Heart right ventricle (tissue), 16 donors: ENCODE data around the gene LIM2. TPM values are rescaled to one million over a fixed set of nuclear protein-coding genes. Genes with fewer than 3 reads are reported as not detected.

Source experiments
- ATAC-seq, 8 donors: fragments of 200-7000 bp; cut with Tn5 transposase; one replicate each; pipeline ENCODE4 v1.9.1; 2020; ENCODE audit warnings: mild to moderate bottlenecking in 8 of 8, moderate library complexity in 8 of 8, moderate number of reproducible peaks in 1 of 8
- DNase-seq, 2 donors: peaks; one replicate each; pipeline ENCODE4 v3.0.0-alpha.2; 2020
- H3K27ac ChIP-seq, 10 donors: fragments of 200-600 bp; sonication (generic) in 2 of 10; one replicate each; pipeline versions ENCODE4 v1.5.0 to v1.8.0; 2020 to 2022; ENCODE audit warnings: mild to moderate bottlenecking in 3 of 10
- H3K27me3 ChIP-seq, 7 donors: fragments of 200-600 bp; one replicate each; pipeline ENCODE4 v1.8.0; 2021 to 2022; ENCODE audit warnings: mild to moderate bottlenecking in 2 of 7
- H3K36me3 ChIP-seq, 9 donors: fragments of 200-600 bp; sonication (generic) in 1 of 9; one replicate each; pipeline versions ENCODE4 v1.5.0 to v1.8.0; 2020 to 2022; ENCODE audit warnings: mild to moderate bottlenecking in 2 of 9
- H3K4me1 ChIP-seq, 9 donors: fragments of 200-600 bp; sonication (generic) in 1 of 9; one replicate each; pipeline versions ENCODE4 v1.5.0 to v1.8.0; 2020 to 2022; ENCODE audit warnings: mild to moderate bottlenecking in 4 of 9
- H3K4me3 ChIP-seq, 10 donors: fragments of 200-600 bp; sonication (generic) in 2 of 10; one replicate each; pipeline versions ENCODE4 v1.5.0 to v1.8.0; 2020 to 2022; ENCODE audit warnings: mild to moderate bottlenecking in 7 of 10, moderate library complexity in 2 of 10
- H3K9me3 ChIP-seq, 11 donors: fragments of 200-600 bp in 10 of 11; sonication (generic) in 2 of 11; one replicate each; pipeline versions ENCODE4 v1.5.0 to v1.8.0; 2013 to 2022; ENCODE audit warnings: mild to moderate bottlenecking in 2 of 11, control low read depth in 1 of 11, moderate library complexity in 1 of 11
- whole genome bisulfite sequencing, 2 donors: extraction: QIAGEN DNeasy Blood & Tissue Kit; methylation state at CpG; one replicate each; pipeline ENCODE4 v1.1.7; 2013; ENCODE audit warnings: inconsistent platforms in 1 of 2; 5-methylcytosine and 5-hydroxymethylcytosine counted together
- intact Hi-C, 10 donors: fragments of 100-400 bp; cut with DNase I; formaldehyde crosslinking; loops; one replicate each; pipeline versions ENCODE4 v1.11.1 to v1.14.2; 2022
- polyA plus RNA-seq, 2 donors: library from polyadenylated mRNA; stranded (reverse); fragments of 200-250 nt; gene quantifications; one replicate each; pipeline ENCODE4 v1.2.3, GENCODE V29; 2013
- total RNA-seq, 10 donors: library from RNA; stranded (reverse); fragmentation: NEBNext Ultra II Directional in 3 of 10; extraction: Animal tissue kit (Norgen Biotek cat#: 25700) in 3 of 10; gene quantifications; one replicate each; pipeline versions ENCODE4 v1.2.1 to v1.2.4, GENCODE V29; 2021 to 2023
- TF ChIP-seq, protein P1 (sequence below), 9 donors: fragments of 200-600 bp; sonication (generic) in 2 of 9; IDR thresholded peaks; one replicate each; pipeline versions ENCODE4 v1.5.0 to v1.8.0; 2021 to 2022; ENCODE audit warnings: antibody characterized with exemption in 9 of 9, mild to moderate bottlenecking in 5 of 9, moderate library complexity in 1 of 9
- donor health status: Arrhythmogenic right ventricular cardiomyopathy.
- donor health status: ischemic (EF 13 %, LVEDD 7.1; RV severe dilation, severe dysfunction).
- donor health status: healthy with polysubstance abuse.
- donor health status: DM: no; HTN: yes; CAD: no.
- donor health status: DM: no; HTN: no; CAD: no.
- donor health status: ischemic (EF 25% LVEDD 6.9; RV normal size, moderate dysfunction).
- donor health status: ischemic (EF 25% LVEDD 5.7; RV mildly dilated, moderate dysfunction).
- donor health status: healthy.
- donor health status: DM: yes; HTN: yes; CAD: no.
- donor health status: Ischemic cardiomyopathy.
- donor health status: ischemic (EF 35%, LVEDD 5.7; RV mildly dilated, moderate dysfunction).
- donor health status: nonischemic (EF 11% LVEDD 7.7; RV severe dilation, severe dysfunction).
- donor health status: DM: yes; HTN: yes; CAD: no.
- donor health status: PGD.
- donor health status: ischemic (EF 29% LVEDD 5.4; RV normal size, mild dysfunction).
- donor health status: nonischemic (EF 23%, LVEDD 6.1; RV moderate dilation, normal function).

LIM2 gene
- total and polyA plus RNA-seq, 12 donors, result not detected

DNA sequence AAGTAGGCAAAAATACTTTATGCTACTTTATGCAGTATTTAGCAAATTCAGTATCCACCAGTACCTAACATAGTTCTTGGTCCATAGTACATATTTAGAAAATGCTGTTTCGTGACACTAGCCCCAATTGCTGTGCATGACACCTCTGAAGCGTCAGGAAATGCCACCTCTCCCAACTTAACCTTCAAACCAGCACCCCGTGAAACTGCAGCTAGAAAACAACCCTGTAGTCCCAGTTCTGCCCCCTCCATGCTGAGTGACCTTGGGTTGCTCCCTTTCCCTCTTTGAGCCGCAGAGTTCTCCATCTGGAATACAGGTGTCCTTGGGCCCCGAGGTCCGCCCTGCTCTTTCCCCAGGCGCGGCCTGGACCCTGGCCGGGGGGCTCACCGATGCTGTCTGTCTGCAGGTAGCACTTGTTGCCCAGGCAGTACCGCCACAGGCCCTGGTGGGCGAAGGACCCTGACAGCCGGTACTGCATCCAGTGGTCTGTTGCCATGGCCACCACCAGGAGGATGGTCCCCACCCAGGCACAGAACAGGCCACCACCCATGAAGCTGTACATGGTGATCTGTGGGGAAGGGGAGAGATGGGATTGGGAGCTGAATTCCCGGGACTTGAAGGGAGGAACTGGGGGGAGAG, 773 bp downstream of the LIM2 start:
- WGBS, 2 donors, result 90 to 92% methylated on average over 14 of the region's 14 CpGs
- no peaks in the 10 kb centered on the region for H3K4me1 ChIP-seq
- DNase-seq, result no peak

DNA sequence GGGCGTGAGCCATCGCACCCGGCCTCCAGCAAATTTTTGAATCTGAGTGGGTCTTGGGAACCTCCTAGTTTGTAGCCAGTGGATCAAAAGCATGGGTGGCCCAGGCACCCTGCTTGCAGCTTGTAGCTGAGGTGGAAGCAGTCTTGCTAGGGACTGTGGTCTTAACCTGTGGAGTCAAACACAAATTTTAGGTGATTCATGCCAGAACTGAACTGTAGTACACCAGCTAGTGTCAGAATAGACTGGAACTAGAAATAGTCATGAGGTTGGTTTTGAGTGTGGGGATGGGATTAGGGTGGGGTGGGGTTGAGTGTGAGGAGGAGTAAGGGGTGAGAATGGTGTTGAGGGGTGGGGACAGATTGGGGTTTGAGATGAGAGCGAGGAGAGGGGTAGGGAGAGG, 5.8 kb downstream of the LIM2 start:
- TF ChIP-seq, protein P1, sequence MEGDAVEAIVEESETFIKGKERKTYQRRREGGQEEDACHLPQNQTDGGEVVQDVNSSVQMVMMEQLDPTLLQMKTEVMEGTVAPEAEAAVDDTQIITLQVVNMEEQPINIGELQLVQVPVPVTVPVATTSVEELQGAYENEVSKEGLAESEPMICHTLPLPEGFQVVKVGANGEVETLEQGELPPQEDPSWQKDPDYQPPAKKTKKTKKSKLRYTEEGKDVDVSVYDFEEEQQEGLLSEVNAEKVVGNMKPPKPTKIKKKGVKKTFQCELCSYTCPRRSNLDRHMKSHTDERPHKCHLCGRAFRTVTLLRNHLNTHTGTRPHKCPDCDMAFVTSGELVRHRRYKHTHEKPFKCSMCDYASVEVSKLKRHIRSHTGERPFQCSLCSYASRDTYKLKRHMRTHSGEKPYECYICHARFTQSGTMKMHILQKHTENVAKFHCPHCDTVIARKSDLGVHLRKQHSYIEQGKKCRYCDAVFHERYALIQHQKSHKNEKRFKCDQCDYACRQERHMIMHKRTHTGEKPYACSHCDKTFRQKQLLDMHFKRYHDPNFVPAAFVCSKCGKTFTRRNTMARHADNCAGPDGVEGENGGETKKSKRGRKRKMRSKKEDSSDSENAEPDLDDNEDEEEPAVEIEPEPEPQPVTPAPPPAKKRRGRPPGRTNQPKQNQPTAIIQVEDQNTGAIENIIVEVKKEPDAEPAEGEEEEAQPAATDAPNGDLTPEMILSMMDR (IDR thresholded peaks at IDR 0.05), result no peak
- Histone ChIP-seq H3K4me3 (no peak overlapping the region), H3K9me3 (peaks cover 0 to 8% (median 0%) of the 10 kb centered on the region in 11 donors), H3K27ac (no peak overlapping the region), H3K36me3 (no peaks in the 10 kb centered on the region), H3K27me3 (no peaks in the 10 kb centered on the region), H3K4me1 (no peaks in the 10 kb centered on the region)
- intact Hi-C loops, result no loop called here
- WGBS, 2 donors, result 96 to 99% methylated on average over 4 of the region's 4 CpGs
- DNase-seq, result no peak
- ATAC-seq, result no peak

More for the DNA sequence above, 773 bp downstream of the LIM2 start:
- intact Hi-C loops, result no loop called here
- Histone ChIP-seq H3K9me3 (no peaks in the 10 kb centered on the region), H3K27ac (peak overlapping the region in 1 of 10 donors; percentile 58), H3K4me3 (peak overlapping the region in 1 of 10 donors; percentile 22), H3K36me3 (no peaks in the 10 kb centered on the region), H3K27me3 (peaks cover 0 to 9% (median 0%) of the 10 kb centered on the region in 7 donors)
- TF ChIP-seq, protein P1 (IDR thresholded peaks at IDR 0.05), result no peak
- peak in 1 of 8 donors; percentile 11 for ATAC-seq

DNA sequence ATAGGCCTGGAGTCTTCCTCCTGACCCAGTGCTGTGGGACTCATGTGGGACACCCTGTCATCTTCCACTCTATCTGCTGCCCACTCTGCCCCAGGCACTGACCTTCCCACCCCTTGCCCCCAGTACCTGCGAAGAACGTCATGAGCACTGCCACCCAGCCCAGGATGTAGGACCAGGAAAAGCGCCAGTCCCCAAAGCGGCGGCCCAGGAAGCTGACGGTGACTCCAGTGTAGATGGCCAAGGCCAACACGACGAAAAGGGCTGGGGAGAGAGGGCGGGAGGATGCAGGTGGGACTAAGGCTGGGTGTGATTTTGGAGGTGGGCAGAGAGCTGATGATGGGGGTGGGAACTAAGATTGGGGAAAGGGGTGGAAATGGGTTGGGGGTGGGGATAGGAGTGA, 7.4 kb downstream of the LIM2 start:
- H3K36me3 ChIP-seq, result no peaks in the 10 kb centered on the region
- ATAC-seq, result no peak
- no peak for DNase-seq
- intact Hi-C loops, result no loop called here
- TF ChIP-seq, protein P1 (IDR thresholded peaks at IDR 0.05), result no peak
- 88 to 92% methylated on average over 9 of the region's 9 CpGs for WGBS, 2 donors
- H3K27ac ChIP-seq, result no peak overlapping the region
- H3K27me3 ChIP-seq, result no peaks in the 10 kb centered on the region
- H3K9me3 ChIP-seq, result peaks cover 0 to 8% (median 0%) of the 10 kb centered on the region in 11 donors
- no peak overlapping the region for H3K4me3 ChIP-seq
- no peaks in the 10 kb centered on the region for H3K4me1 ChIP-seq

DNA sequence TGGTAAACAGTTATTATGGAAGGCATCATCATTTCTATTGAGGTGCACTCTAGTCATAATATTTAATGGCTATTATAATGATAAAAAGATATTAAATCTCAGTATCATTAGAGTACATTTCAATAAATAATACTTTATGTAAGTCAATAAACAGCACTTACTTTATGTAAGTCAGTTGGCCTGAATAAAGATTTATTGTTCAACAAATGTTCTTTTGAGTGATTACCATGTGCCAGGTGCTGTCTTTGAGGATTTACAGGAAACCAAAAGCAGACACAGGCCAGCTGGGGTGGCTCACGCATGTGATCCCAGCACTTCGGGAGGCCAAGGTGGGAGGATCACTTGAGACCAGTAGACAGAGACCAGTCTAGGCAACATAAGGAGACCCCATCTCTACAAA, 10.4 kb downstream of the LIM2 start:
- no peak for ATAC-seq
- TF ChIP-seq, protein P1 (IDR thresholded peaks at IDR 0.05), result no peak
- Histone ChIP-seq H3K4me3 (no peak overlapping the region), H3K9me3 (peaks cover 0 to 8% (median 0%) of the 10 kb centered on the region in 11 donors), H3K4me1 (peaks cover 0 to 17% (median 0%) of the 10 kb centered on the region in 9 donors), H3K36me3 (no peaks in the 10 kb centered on the region), H3K27me3 (no peaks in the 10 kb centered on the region), H3K27ac (no peak overlapping the region)
- 76 to 86% methylated on average over 2 of the region's 2 CpGs for WGBS, 2 donors
- no peak for DNase-seq
- intact Hi-C loops, result no loop called here
